K562 (cell line): Measurements from ENCODE around the gene MANBA. TPM values are rescaled to one million over a fixed set of nuclear protein-coding genes. Genes with fewer than 3 reads are reported as not detected.

Experiments used
- ATAC-seq: fragments of 200-7000 bp; cut with Tn5 transposase; 3 replicates; pipeline ENCODE4 v1.9.1; 2020; ENCODE audit warnings: moderate library complexity
- BruUV-seq: library from RNA; stranded (reverse); fragments of 400-500 nt; replicated peaks from 2 replicates; lab custom pipeline; 2021; lab: Mats Ljungman, UMichigan
- CTCF ChIA-PET: fragments of 300-600 bp; formaldehyde crosslinking; extraction: SDS; loops from one replicate; lab custom pipeline; 2021; ENCODE audit warnings: low intra/inter-chr PET ratio; lab: Yijun Ruan, JAX
- POLR2A ChIA-PET: fragments of 300-600, 350-650 bp; sonication (Branson Sonifier 250); formaldehyde crosslinking; extraction: SDS; loops from one replicate; lab custom pipeline; 2021; ENCODE audit warnings: antibody characterized with exemption, inconsistent platforms; lab: Yijun Ruan, JAX
- DNase-seq, 4 experiments: peaks; one replicate each; pipeline versions ENCODE4 v3.0.0 to v3.0.0-alpha.2; 2011 to 2018; ENCODE audit warnings: low spot score in 3 of 4, mixed read lengths in 3 of 4; ENCODE audit errors: extremely low read depth in 1 of 4
- FAIRE-seq: peaks from 2 replicates; lab custom pipeline; 2011; peaks lifted over from hg19 to GRCh38; lab: Jason Lieb, UNC
- H2AFZ ChIP-seq: 2 replicates; pipeline ENCODE4 v1.6.0; 2011; ENCODE audit warnings: low read depth, low read length, control low read depth, inconsistent platforms
- H3K27ac ChIP-seq: fragments of 200-600 bp; 3 replicates; pipeline ENCODE4 v1.8.0; 2011; ENCODE audit warnings: low read depth, mild to moderate bottlenecking, control low read depth, inconsistent platforms, low read length, moderate library complexity, mixed read lengths; ENCODE audit errors: extremely low read depth
- H3K27me3 ChIP-seq, 2 experiments: fragments of 300-600 bp in 1 of 2; 2 replicates in 1 of 2; 3 replicates in 1 of 2; pipeline versions ENCODE4 v1.6.0 to v1.8.0; 2011; ENCODE audit warnings: inconsistent platforms in 2 of 2, low read length in 2 of 2, mild to moderate bottlenecking in 1 of 2, mixed read lengths in 1 of 2, moderate library complexity in 1 of 2; ENCODE audit not compliant: control insufficient read depth in 2 of 2, insufficient read depth in 2 of 2
- H3K36me3 ChIP-seq: fragments of 300-600 bp; 3 replicates; pipeline ENCODE4 v1.8.0; 2011; ENCODE audit warnings: mild to moderate bottlenecking, low read length, inconsistent platforms; ENCODE audit not compliant: control insufficient read depth, insufficient read depth
- H3K4me1 ChIP-seq, 2 experiments: fragments of 200-600 bp in 1 of 2; replicated peaks in 1 of 2; 2 replicates in 1 of 2; 3 replicates in 1 of 2; pipeline versions ENCODE4 v1.5.1 to v1.8.0; 2011; ENCODE audit warnings: inconsistent platforms in 2 of 2, low read length in 2 of 2, mild to moderate bottlenecking in 1 of 2, mixed read lengths in 1 of 2, moderate library complexity in 1 of 2; ENCODE audit not compliant: control insufficient read depth in 2 of 2, insufficient read depth in 2 of 2
- H3K4me2 ChIP-seq: 2 replicates; pipeline ENCODE4 v1.6.1; 2011; ENCODE audit warnings: low read length, control low read depth, inconsistent platforms, mixed read lengths; ENCODE audit not compliant: insufficient read depth
- H3K4me3 ChIP-seq: fragments of 200-600 bp; sonication (generic), shearing (Covaris generic); 2 replicates; pipeline ENCODE4 v1.5.1; 2016; ENCODE audit warnings: control low read depth, inconsistent platforms
- H3K79me2 ChIP-seq: fragments of 200-600 bp; 3 replicates; pipeline ENCODE4 v1.8.0; 2011; ENCODE audit warnings: low read length, inconsistent platforms; ENCODE audit not compliant: control insufficient read depth, insufficient read depth
- H3K9ac ChIP-seq, 2 experiments: 2 replicates each; pipeline versions ENCODE4 v1.6.0 to v1.6.1; 2011; ENCODE audit warnings: low read depth in 2 of 2, low read length in 2 of 2, control low read depth in 1 of 2, inconsistent platforms in 1 of 2, mild to moderate bottlenecking in 1 of 2, mixed read lengths in 1 of 2; ENCODE audit not compliant: insufficient read depth in 1 of 2
- H3K9me1 ChIP-seq: one replicate; pipeline ENCODE4 v1.6.0; 2011; ENCODE audit warnings: inconsistent platforms, mild to moderate bottlenecking, low read length, moderate library complexity; ENCODE audit not compliant: control insufficient read depth, insufficient read depth
- H3K9me3 ChIP-seq: replicated peaks from 2 replicates; pipeline ENCODE4 v1.5.1; 2011; ENCODE audit warnings: low read depth, low read length, inconsistent platforms; ENCODE audit not compliant: control insufficient read depth, insufficient read depth
- H4K20me1 ChIP-seq: replicated peaks from 2 replicates; pipeline ENCODE4 v1.6.1; 2011; ENCODE audit warnings: low read length, inconsistent platforms, mixed read lengths; ENCODE audit not compliant: control insufficient read depth, insufficient read depth
- BRF1 ChIP-seq: IDR thresholded peaks from 3 replicates; pipeline ENCODE4 v1.6.1; 2011; ENCODE audit warnings: borderline replicate concordance, mild to moderate bottlenecking; ENCODE audit not compliant: insufficient read length; ENCODE audit errors: extremely low read depth
- HMGN3 ChIP-seq: IDR thresholded peaks from 2 replicates; pipeline ENCODE4 v1.6.1; 2011; ENCODE audit warnings: borderline replicate concordance, low read depth, mild to moderate bottlenecking, mixed read lengths, low read length; ENCODE audit not compliant: insufficient read length; ENCODE audit errors: extremely low read depth
- ZNF384 ChIP-seq: IDR thresholded peaks from 2 replicates; pipeline ENCODE4 v1.6.1; 2012; ENCODE audit warnings: low read depth, low read length, improper control_type of control experiment
- WGBS: fragments of 100-300 bp; shearing (Covaris generic); methylation state at CpG from one replicate; pipeline ENCODE4 v1.1.6; 2016; ENCODE audit warnings: low coverage, mixed read lengths; ENCODE audit not compliant: insufficient coverage; ENCODE audit errors: missing lambda C conversion rate; 5-methylcytosine and 5-hydroxymethylcytosine counted together
- in situ Hi-C: fragments of 300-500 bp; cut with MboI; formaldehyde crosslinking; loops from 4 replicates; pipeline ENCODE4 v1.15.0; 2018; ENCODE audit warnings: inconsistent platforms, mixed read lengths
- intact Hi-C: fragments of 100-400 bp; cut with micrococcal nuclease; formaldehyde crosslinking; loops from 2 replicates; pipeline ENCODE4 v1.14.2; 2022
- polyA plus RNA-seq, 8 experiments: library from polyadenylated mRNA; depleted of rRNA in 4 of 8; stranded (reverse) in 5 of 8; unstranded in 3 of 8; fragments of >200 nt; fragmentation: Nextera tagmentation in 2 of 8; fragmentation: Illumina TruSeq in 1 of 8; extraction: Ambion mirVana in 2 of 8; extraction: Trizol in 1 of 8; gene quantifications; 2 replicates each; pipeline versions ENCODE4 v1.2.1 to v1.2.3, GENCODE V29; 2011 to 2014; ENCODE audit warnings: inconsistent platforms in 1 of 8, missing spikeins in 1 of 8
- total RNA-seq, 7 experiments: library from RNA; depleted of rRNA in 6 of 7; stranded (reverse); fragments of >200 nt in 6 of 7; fragmentation: Illumina TruSeq in 2 of 7; extraction: Trizol in 2 of 7; gene quantifications; 2 replicates each; pipeline versions ENCODE4 v1.2.1 to v1.2.3, GENCODE V29; 2011 to 2021; ENCODE audit warnings: low replicate concordance in 1 of 7
- TF ChIP-seq, protein P1 (sequence below): fragments of 450-650 bp; IDR thresholded peaks from 2 replicates; pipeline ENCODE4 v1.6.1; 2016; ENCODE audit warnings: missing biosample characterization, missing genetic modification characterization
- TF ChIP-seq, protein P2 (sequence below): sonication (generic); formaldehyde crosslinking; IDR thresholded peaks from 2 replicates; pipeline ENCODE4 v1.5.0; 2020; ENCODE audit warnings: missing genetic modification reagents
- TF ChIP-seq, protein P3 (sequence below): fragments of 150-350 bp; IDR thresholded peaks from 2 replicates; pipeline ENCODE4 v1.6.1; 2014; ENCODE audit warnings: low read depth, mild to moderate bottlenecking, low read length, borderline replicate concordance
- TF ChIP-seq, protein P4 (sequence below), 2 experiments: fragments of 450-650 bp; IDR thresholded peaks; 2 replicates each; pipeline ENCODE4 v1.6.1; 2016
- TF ChIP-seq, protein P5 (sequence below): fragments of 250-450 bp; sonication (Bioruptor Pico); IDR thresholded peaks from 2 replicates; pipeline ENCODE4 v1.4.0; 2020

Gene MANBA
- total and polyA plus RNA-seq, 9 of the 15 experiments (the other 6 are each of a cell fraction or from before 2014, with no cell fraction given), result 1.8 to 12.9 (median 7.7) TPM

DNA sequence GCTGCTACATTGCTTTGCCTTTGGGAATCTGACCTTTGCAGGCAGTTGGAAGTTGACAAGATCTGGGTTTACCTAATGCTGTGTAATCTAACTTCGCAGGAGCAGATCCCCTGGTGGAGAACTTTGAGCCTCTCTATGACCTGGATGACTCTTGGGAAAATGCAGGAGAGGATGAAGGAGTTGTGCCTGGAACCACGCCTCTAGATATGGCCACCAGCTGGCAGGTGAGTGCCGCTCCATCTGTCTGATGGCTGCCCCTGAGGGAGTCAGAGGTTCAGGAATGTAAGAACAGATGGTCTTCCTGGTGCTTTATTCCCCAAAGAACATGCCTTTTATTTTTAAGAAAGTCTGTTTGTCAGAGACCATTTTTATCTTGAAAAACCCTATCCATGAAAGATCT lies 150.3 kb downstream of the MANBA start:
- intact Hi-C loops (loop anchor here (2.0 to 10.0 kb wide), 2 partner anchors 162 to 1266 kb away; partner anchors contain the start of gene PPP3CA), in situ Hi-C loops (loop anchor here (25.0 kb wide), 1 partner anchor 1327 kb away; no protein-coding TSS in a partner anchor)
- no peaks in the 10 kb centered on the region for H3K9me1 ChIP-seq
- ATAC-seq (no peak), FAIRE-seq (no peak), DNase-seq (no peak)
- no peaks in the 10 kb centered on the region for H3K9me3 ChIP-seq
- no peak overlapping the region for H3K4me3 ChIP-seq
- no peak overlapping the region for H2AFZ ChIP-seq
- no peaks in the 10 kb centered on the region for H3K27me3 ChIP-seq
- H3K36me3 ChIP-seq, result peaks cover 33% of the 10 kb centered on the region; the same call in 2 of the 3 replicates
- H3K4me2 ChIP-seq, result no peak overlapping the region
- no peaks in the 10 kb centered on the region for H3K79me2 ChIP-seq
- no peaks in the 10 kb centered on the region for H4K20me1 ChIP-seq
- no peak overlapping the region for H3K9ac ChIP-seq
- ChIA-PET CTCF (no interaction called here), POLR2A (no interaction called here)
- H3K4me1 ChIP-seq, result no peaks in the 10 kb centered on the region
- no TSS peak for BruUV-seq
- H3K27ac ChIP-seq, result no peak overlapping the region
- 56% methylated on average over 3 of the region's 3 CpGs for WGBS
- TF ChIP-seq, protein P1, sequence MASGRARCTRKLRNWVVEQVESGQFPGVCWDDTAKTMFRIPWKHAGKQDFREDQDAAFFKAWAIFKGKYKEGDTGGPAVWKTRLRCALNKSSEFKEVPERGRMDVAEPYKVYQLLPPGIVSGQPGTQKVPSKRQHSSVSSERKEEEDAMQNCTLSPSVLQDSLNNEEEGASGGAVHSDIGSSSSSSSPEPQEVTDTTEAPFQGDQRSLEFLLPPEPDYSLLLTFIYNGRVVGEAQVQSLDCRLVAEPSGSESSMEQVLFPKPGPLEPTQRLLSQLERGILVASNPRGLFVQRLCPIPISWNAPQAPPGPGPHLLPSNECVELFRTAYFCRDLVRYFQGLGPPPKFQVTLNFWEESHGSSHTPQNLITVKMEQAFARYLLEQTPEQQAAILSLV (tag), result no peak
- TF ChIP-seq, protein P2, sequence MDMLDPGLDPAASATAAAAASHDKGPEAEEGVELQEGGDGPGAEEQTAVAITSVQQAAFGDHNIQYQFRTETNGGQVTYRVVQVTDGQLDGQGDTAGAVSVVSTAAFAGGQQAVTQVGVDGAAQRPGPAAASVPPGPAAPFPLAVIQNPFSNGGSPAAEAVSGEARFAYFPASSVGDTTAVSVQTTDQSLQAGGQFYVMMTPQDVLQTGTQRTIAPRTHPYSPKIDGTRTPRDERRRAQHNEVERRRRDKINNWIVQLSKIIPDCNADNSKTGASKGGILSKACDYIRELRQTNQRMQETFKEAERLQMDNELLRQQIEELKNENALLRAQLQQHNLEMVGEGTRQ, result no peak
- TF ChIP-seq, protein P3, sequence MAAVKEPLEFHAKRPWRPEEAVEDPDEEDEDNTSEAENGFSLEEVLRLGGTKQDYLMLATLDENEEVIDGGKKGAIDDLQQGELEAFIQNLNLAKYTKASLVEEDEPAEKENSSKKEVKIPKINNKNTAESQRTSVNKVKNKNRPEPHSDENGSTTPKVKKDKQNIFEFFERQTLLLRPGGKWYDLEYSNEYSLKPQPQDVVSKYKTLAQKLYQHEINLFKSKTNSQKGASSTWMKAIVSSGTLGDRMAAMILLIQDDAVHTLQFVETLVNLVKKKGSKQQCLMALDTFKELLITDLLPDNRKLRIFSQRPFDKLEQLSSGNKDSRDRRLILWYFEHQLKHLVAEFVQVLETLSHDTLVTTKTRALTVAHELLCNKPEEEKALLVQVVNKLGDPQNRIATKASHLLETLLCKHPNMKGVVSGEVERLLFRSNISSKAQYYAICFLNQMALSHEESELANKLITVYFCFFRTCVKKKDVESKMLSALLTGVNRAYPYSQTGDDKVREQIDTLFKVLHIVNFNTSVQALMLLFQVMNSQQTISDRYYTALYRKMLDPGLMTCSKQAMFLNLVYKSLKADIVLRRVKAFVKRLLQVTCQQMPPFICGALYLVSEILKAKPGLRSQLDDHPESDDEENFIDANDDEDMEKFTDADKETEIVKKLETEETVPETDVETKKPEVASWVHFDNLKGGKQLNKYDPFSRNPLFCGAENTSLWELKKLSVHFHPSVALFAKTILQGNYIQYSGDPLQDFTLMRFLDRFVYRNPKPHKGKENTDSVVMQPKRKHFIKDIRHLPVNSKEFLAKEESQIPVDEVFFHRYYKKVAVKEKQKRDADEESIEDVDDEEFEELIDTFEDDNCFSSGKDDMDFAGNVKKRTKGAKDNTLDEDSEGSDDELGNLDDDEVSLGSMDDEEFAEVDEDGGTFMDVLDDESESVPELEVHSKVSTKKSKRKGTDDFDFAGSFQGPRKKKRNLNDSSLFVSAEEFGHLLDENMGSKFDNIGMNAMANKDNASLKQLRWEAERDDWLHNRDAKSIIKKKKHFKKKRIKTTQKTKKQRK, result no peak
- TF ChIP-seq ZNF384, result no peak
- TF ChIP-seq, protein P4, sequence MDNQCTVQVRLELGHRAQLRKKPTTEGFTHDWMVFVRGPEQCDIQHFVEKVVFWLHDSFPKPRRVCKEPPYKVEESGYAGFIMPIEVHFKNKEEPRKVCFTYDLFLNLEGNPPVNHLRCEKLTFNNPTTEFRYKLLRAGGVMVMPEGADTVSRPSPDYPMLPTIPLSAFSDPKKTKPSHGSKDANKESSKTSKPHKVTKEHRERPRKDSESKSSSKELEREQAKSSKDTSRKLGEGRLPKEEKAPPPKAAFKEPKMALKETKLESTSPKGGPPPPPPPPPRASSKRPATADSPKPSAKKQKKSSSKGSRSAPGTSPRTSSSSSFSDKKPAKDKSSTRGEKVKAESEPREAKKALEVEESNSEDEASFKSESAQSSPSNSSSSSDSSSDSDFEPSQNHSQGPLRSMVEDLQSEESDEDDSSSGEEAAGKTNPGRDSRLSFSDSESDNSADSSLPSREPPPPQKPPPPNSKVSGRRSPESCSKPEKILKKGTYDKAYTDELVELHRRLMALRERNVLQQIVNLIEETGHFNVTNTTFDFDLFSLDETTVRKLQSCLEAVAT (IDR thresholded peaks at IDR 0.05), result no peak
- no peak for TF ChIP-seq BRF1
- TF ChIP-seq HMGN3, result no peak
- TF ChIP-seq, protein P5, sequence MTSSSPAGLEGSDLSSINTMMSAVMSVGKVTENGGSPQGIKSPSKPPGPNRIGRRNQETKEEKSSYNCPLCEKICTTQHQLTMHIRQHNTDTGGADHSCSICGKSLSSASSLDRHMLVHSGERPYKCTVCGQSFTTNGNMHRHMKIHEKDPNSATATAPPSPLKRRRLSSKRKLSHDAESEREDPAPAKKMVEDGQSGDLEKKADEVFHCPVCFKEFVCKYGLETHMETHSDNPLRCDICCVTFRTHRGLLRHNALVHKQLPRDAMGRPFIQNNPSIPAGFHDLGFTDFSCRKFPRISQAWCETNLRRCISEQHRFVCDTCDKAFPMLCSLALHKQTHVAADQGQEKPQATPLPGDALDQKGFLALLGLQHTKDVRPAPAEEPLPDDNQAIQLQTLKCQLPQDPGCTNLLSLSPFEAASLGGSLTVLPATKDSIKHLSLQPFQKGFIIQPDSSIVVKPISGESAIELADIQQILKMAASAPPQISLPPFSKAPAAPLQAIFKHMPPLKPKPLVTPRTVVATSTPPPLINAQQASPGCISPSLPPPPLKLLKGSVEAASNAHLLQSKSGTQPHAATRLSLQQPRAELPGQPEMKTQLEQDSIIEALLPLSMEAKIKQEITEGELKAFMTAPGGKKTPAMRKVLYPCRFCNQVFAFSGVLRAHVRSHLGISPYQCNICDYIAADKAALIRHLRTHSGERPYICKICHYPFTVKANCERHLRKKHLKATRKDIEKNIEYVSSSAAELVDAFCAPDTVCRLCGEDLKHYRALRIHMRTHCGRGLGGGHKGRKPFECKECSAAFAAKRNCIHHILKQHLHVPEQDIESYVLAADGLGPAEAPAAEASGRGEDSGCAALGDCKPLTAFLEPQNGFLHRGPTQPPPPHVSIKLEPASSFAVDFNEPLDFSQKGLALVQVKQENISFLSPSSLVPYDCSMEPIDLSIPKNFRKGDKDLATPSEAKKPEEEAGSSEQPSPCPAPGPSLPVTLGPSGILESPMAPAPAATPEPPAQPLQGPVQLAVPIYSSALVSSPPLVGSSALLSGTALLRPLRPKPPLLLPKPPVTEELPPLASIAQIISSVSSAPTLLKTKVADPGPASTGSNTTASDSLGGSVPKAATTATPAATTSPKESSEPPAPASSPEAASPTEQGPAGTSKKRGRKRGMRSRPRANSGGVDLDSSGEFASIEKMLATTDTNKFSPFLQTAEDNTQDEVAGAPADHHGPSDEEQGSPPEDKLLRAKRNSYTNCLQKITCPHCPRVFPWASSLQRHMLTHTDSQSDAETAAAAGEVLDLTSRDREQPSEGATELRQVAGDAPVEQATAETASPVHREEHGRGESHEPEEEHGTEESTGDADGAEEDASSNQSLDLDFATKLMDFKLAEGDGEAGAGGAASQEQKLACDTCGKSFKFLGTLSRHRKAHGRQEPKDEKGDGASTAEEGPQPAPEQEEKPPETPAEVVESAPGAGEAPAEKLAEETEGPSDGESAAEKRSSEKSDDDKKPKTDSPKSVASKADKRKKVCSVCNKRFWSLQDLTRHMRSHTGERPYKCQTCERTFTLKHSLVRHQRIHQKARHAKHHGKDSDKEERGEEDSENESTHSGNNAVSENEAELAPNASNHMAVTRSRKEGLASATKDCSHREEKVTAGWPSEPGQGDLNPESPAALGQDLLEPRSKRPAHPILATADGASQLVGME (CRISPR knock-in tag), result no peak
